IPS-18a (cell line): ENCODE data around the gene HERC6.

Experiments
- H3K27ac ChIP-seq: one replicate; pipeline ENCODE4 v1.5.1; 2013; ENCODE audit warnings: low read length
- H3K27me3 ChIP-seq: one replicate; pipeline ENCODE4 v1.6.1; 2013; ENCODE audit warnings: mild to moderate bottlenecking, low read length; ENCODE audit not compliant: control insufficient read depth, insufficient read depth
- H3K36me3 ChIP-seq: one replicate; pipeline ENCODE4 v1.6.1; 2013; ENCODE audit warnings: low read depth, low read length; ENCODE audit not compliant: control insufficient read depth
- H3K4me1 ChIP-seq: one replicate; pipeline ENCODE4 v1.6.1; 2013; ENCODE audit warnings: low read depth, low read length; ENCODE audit not compliant: control insufficient read depth
- H3K4me3 ChIP-seq: one replicate; pipeline ENCODE4 v1.5.1; 2013; ENCODE audit warnings: low read length
- H3K9ac ChIP-seq: one replicate; pipeline ENCODE4 v1.6.1; 2013; ENCODE audit warnings: mild to moderate bottlenecking, low read length, moderate library complexity
- H3K9me3 ChIP-seq: one replicate; pipeline ENCODE4 v1.6.1; 2013; ENCODE audit warnings: low read depth, low read length; ENCODE audit not compliant: control insufficient read depth

The HERC6 gene

GRCh38 chr4:88396681-88397080, 18.0 kb downstream of the HERC6 start:
- Histone ChIP-seq H3K9me3 (no peaks in the 10 kb centered on the region), H3K36me3 (no peaks in the 10 kb centered on the region), H3K9ac (no peak overlapping the region), H3K4me3 (no peak overlapping the region), H3K4me1 (no peaks in the 10 kb centered on the region), H3K27me3 (no peaks in the 10 kb centered on the region), H3K27ac (no peak overlapping the region)

GRCh38 chr4:88398381-88398780, 19.7 kb downstream of the HERC6 start:
- no peak overlapping the region for H3K9ac ChIP-seq
- H3K27me3 ChIP-seq = no peaks in the 10 kb centered on the region
- H3K9me3 ChIP-seq = no peaks in the 10 kb centered on the region
- no peaks in the 10 kb centered on the region for H3K36me3 ChIP-seq
- H3K4me3 ChIP-seq = no peak overlapping the region
- H3K4me1 ChIP-seq = no peaks in the 10 kb centered on the region
- no peak overlapping the region for H3K27ac ChIP-seq

- Histone ChIP-seq H3K4me3 (no peak overlapping the region), H3K27me3 (no peaks in the 10 kb centered on the region), H3K27ac (no peak overlapping the region), H3K9ac (no peak overlapping the region), H3K36me3 (no peaks in the 10 kb centered on the region), H3K4me1 (no peaks in the 10 kb centered on the region), H3K9me3 (no peaks in the 10 kb centered on the region)
Observed at GRCh38 chr4:88409206-88409605, 30.6 kb downstream of the HERC6 start.

- no peaks in the 10 kb centered on the region for H3K4me1 ChIP-seq
- H3K9me3 ChIP-seq = no peaks in the 10 kb centered on the region
- no peaks in the 10 kb centered on the region for H3K36me3 ChIP-seq
- H3K9ac ChIP-seq = no peak overlapping the region
- H3K27me3 ChIP-seq = no peaks in the 10 kb centered on the region
- H3K4me3 ChIP-seq = no peak overlapping the region
- no peak overlapping the region for H3K27ac ChIP-seq
Observed at GRCh38 chr4:88409789-88410188, 31.1 kb downstream of the HERC6 start.

- Histone ChIP-seq H3K27me3 (no peaks in the 10 kb centered on the region), H3K9me3 (no peaks in the 10 kb centered on the region), H3K36me3 (no peaks in the 10 kb centered on the region), H3K27ac (no peak overlapping the region), H3K9ac (no peak overlapping the region), H3K4me3 (no peak overlapping the region), H3K4me1 (no peaks in the 10 kb centered on the region)
Observed at GRCh38 chr4:88411491-88412096, 32.9 kb downstream of the HERC6 start.

GRCh38 chr4:88413801-88414200, 35.1 kb downstream of the HERC6 start:
- no peak overlapping the region for H3K4me3 ChIP-seq
- no peaks in the 10 kb centered on the region for H3K9me3 ChIP-seq
- no peak overlapping the region for H3K9ac ChIP-seq
- no peaks in the 10 kb centered on the region for H3K27me3 ChIP-seq
- H3K27ac ChIP-seq = no peak overlapping the region
- no peaks in the 10 kb centered on the region for H3K36me3 ChIP-seq
- H3K4me1 ChIP-seq = no peaks in the 10 kb centered on the region

- no peak overlapping the region for H3K9ac ChIP-seq
- H3K27me3 ChIP-seq = no peaks in the 10 kb centered on the region
- no peaks in the 10 kb centered on the region for H3K36me3 ChIP-seq
- H3K27ac ChIP-seq = no peak overlapping the region
- H3K9me3 ChIP-seq = no peaks in the 10 kb centered on the region
- no peaks in the 10 kb centered on the region for H3K4me1 ChIP-seq
- no peak overlapping the region for H3K4me3 ChIP-seq
Observed at GRCh38 chr4:88414755-88415154, 36.1 kb downstream of the HERC6 start.

- Histone ChIP-seq H3K27me3 (no peaks in the 10 kb centered on the region), H3K4me3 (no peak overlapping the region), H3K4me1 (no peaks in the 10 kb centered on the region), H3K9ac (no peak overlapping the region), H3K27ac (no peak overlapping the region), H3K36me3 (no peaks in the 10 kb centered on the region), H3K9me3 (no peaks in the 10 kb centered on the region)
Observed at GRCh38 chr4:88415982-88416381, 37.3 kb downstream of the HERC6 start.

- Histone ChIP-seq H3K9ac (no peak overlapping the region), H3K4me1 (no peaks in the 10 kb centered on the region), H3K27me3 (no peaks in the 10 kb centered on the region), H3K27ac (no peak overlapping the region), H3K9me3 (no peaks in the 10 kb centered on the region), H3K4me3 (no peak overlapping the region), H3K36me3 (no peaks in the 10 kb centered on the region)
Observed at GRCh38 chr4:88418411-88418810, 39.8 kb downstream of the HERC6 start.

- H3K9ac ChIP-seq = no peak overlapping the region
- no peaks in the 10 kb centered on the region for H3K27me3 ChIP-seq
- H3K27ac ChIP-seq = no peak overlapping the region
- no peaks in the 10 kb centered on the region for H3K36me3 ChIP-seq
- no peaks in the 10 kb centered on the region for H3K9me3 ChIP-seq
- no peak overlapping the region for H3K4me3 ChIP-seq
- H3K4me1 ChIP-seq = no peaks in the 10 kb centered on the region
Observed at GRCh38 chr4:88419874-88420273, 41.2 kb downstream of the HERC6 start.

- no peaks in the 10 kb centered on the region for H3K9me3 ChIP-seq
- H3K36me3 ChIP-seq = no peaks in the 10 kb centered on the region
- no peaks in the 10 kb centered on the region for H3K4me1 ChIP-seq
- H3K9ac ChIP-seq = no peak overlapping the region
- H3K4me3 ChIP-seq = no peak overlapping the region
- no peak overlapping the region for H3K27ac ChIP-seq
- H3K27me3 ChIP-seq = no peaks in the 10 kb centered on the region
Observed at GRCh38 chr4:88420844-88421243, 42.2 kb downstream of the HERC6 start.

- Histone ChIP-seq H3K9ac (no peak overlapping the region), H3K9me3 (no peaks in the 10 kb centered on the region), H3K36me3 (no peaks in the 10 kb centered on the region), H3K4me1 (no peaks in the 10 kb centered on the region), H3K27me3 (no peaks in the 10 kb centered on the region), H3K27ac (no peak overlapping the region), H3K4me3 (no peak overlapping the region)
Observed at GRCh38 chr4:88422403-88422802, 43.8 kb downstream of the HERC6 start.
